TTC549 (cell line): ENCODE data around the gene DUSP2.

Source experiments
- FAIRE-seq: peaks from 2 replicates; lab custom pipeline; 2012; peaks lifted over from hg19 to GRCh38; lab: Jason Lieb, UNC

DUSP2 gene

GRCh38 chr2:96131152-96131812 lies 14.0 kb downstream of the DUSP2 start:
- no peak for FAIRE-seq

GRCh38 chr2:96130483-96130882 lies 14.8 kb downstream of the DUSP2 start:
- no peak for FAIRE-seq

GRCh38 chr2:96129528-96130120 lies 15.6 kb downstream of the DUSP2 start:
- no peak for FAIRE-seq

GRCh38 chr2:96128456-96128855 lies 16.8 kb downstream of the DUSP2 start:
- no peak for FAIRE-seq

GRCh38 chr2:96124406-96125265 lies 20.6 kb downstream of the DUSP2 start:
- no peak for FAIRE-seq

GRCh38 chr2:96123936-96124335 lies 21.3 kb downstream of the DUSP2 start:
- FAIRE-seq = no peak

GRCh38 chr2:96123290-96123689 lies 21.9 kb downstream of the DUSP2 start:
- FAIRE-seq = no peak

- no peak for FAIRE-seq
Measured at GRCh38 chr2:96122391-96122790, 22.8 kb downstream of the DUSP2 start.

GRCh38 chr2:96121414-96121813 lies 23.8 kb downstream of the DUSP2 start:
- no peak for FAIRE-seq

- FAIRE-seq = no peak
Measured at GRCh38 chr2:96120991-96121390, 24.2 kb downstream of the DUSP2 start.

GRCh38 chr2:96120091-96120720 lies 25.0 kb downstream of the DUSP2 start:
- no peak for FAIRE-seq

- no peak for FAIRE-seq
Measured at GRCh38 chr2:96119389-96119751, 25.9 kb downstream of the DUSP2 start.

GRCh38 chr2:96118698-96119388 lies 26.4 kb downstream of the DUSP2 start:
- FAIRE-seq = no peak

- FAIRE-seq = no peak
Measured at GRCh38 chr2:96117701-96118588, 27.3 kb downstream of the DUSP2 start.

- no peak for FAIRE-seq
Measured at GRCh38 chr2:96116879-96117533, 28.2 kb downstream of the DUSP2 start.

- no peak for FAIRE-seq
Measured at GRCh38 chr2:96116424-96116878, 28.8 kb downstream of the DUSP2 start, which contains the start of gene ADRA2B. ADRA2B (minus strand) TSS chr2:96116571; CDS start chr2:96116149, 422 bp downstream.

GRCh38 chr2:96115631-96116423 lies 29.4 kb downstream of the DUSP2 start:
- FAIRE-seq = no peak

- FAIRE-seq = no peak
Measured at GRCh38 chr2:96114903-96115581, 30.2 kb downstream of the DUSP2 start.

- FAIRE-seq = no peak
Measured at GRCh38 chr2:96114546-96114902, 30.7 kb downstream of the DUSP2 start.
